Gastroesophageal sphincter (tissue), 3 donors: ENCODE data around the gene ADORA2A.

ENCODE experiments used
- EP300 ChIP-seq: sonication (generic); formaldehyde crosslinking; IDR thresholded peaks from one replicate; pipeline ENCODE4 v1.6.1; 2017; ENCODE audit warnings: antibody characterized with exemption, mild to moderate bottlenecking
- POLR2A ChIP-seq, 2 donors: fragments of 450-650 bp; IDR thresholded peaks; one replicate each; pipeline ENCODE4 v1.6.1; 2017; ENCODE audit warnings: antibody characterized with exemption in 2 of 2, mild to moderate bottlenecking in 2 of 2, moderate library complexity in 1 of 2
- POLR2AphosphoS5 ChIP-seq: sonication (generic); formaldehyde crosslinking; IDR thresholded peaks from one replicate; pipeline ENCODE4 v1.6.1; 2017; ENCODE audit warnings: antibody characterized with exemption
- TF ChIP-seq, protein P1 (sequence below), 4 experiments: fragments of 200-600 bp in 2 of 4; fragments of 450-650 bp in 2 of 4; sonication (generic) in 1 of 4; IDR thresholded peaks; one replicate each; pipeline ENCODE4 v1.5.1; 2017 to 2019; ENCODE audit warnings: antibody characterized with exemption in 4 of 4, mild to moderate bottlenecking in 2 of 4, moderate library complexity in 2 of 4

GRCh38 chr22:24467340-24467739, 39.9 kb downstream of the ADORA2A start:
- TF ChIP-seq, protein P1, sequence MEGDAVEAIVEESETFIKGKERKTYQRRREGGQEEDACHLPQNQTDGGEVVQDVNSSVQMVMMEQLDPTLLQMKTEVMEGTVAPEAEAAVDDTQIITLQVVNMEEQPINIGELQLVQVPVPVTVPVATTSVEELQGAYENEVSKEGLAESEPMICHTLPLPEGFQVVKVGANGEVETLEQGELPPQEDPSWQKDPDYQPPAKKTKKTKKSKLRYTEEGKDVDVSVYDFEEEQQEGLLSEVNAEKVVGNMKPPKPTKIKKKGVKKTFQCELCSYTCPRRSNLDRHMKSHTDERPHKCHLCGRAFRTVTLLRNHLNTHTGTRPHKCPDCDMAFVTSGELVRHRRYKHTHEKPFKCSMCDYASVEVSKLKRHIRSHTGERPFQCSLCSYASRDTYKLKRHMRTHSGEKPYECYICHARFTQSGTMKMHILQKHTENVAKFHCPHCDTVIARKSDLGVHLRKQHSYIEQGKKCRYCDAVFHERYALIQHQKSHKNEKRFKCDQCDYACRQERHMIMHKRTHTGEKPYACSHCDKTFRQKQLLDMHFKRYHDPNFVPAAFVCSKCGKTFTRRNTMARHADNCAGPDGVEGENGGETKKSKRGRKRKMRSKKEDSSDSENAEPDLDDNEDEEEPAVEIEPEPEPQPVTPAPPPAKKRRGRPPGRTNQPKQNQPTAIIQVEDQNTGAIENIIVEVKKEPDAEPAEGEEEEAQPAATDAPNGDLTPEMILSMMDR (IDR thresholded peaks at IDR 0.05): no peak
- TF ChIP-seq POLR2A (IDR thresholded peaks at IDR 0.05): no peak
- no peak for TF ChIP-seq POLR2AphosphoS5
- no peak for TF ChIP-seq EP300
